K562 (cell line): ENCODE data around the gene APLP1. TPM values are rescaled to one million over a fixed set of nuclear protein-coding genes. Genes with fewer than 3 reads are reported as not detected.

ENCODE experiments used
- E2F4 ChIP-seq: sonication (generic); formaldehyde crosslinking; IDR thresholded peaks from 2 replicates; pipeline ENCODE4 v1.8.0; 2022; ENCODE audit warnings: mild to moderate bottlenecking, low read depth, missing genetic modification reagents
- FIP1L1 ChIP-seq: fragments of 200-400 bp; formaldehyde crosslinking; IDR thresholded peaks from 2 replicates; pipeline ENCODE4 v1.6.1; 2018; ENCODE audit warnings: mild to moderate bottlenecking, low read depth, low read length; ENCODE audit not compliant: poor library complexity, severe bottlenecking
- MLLT1 ChIP-seq, 2 experiments: fragments of 450-650 bp; IDR thresholded peaks; 2 replicates each; pipeline ENCODE4 v1.6.1; 2016
- NUFIP1 ChIP-seq: fragments of 450-650 bp; IDR thresholded peaks from 2 replicates; pipeline ENCODE4 v1.6.1; 2018; ENCODE audit not compliant: partially characterized antibody
- SP2 ChIP-seq: IDR thresholded peaks from 2 replicates; pipeline ENCODE4 v1.6.1; 2011; ENCODE audit warnings: mild to moderate bottlenecking, low read depth, low read length, moderate library complexity; ENCODE audit not compliant: poor library complexity, severe bottlenecking; ENCODE audit errors: extremely low read depth
- ZBTB33 ChIP-seq: sonication (generic); formaldehyde crosslinking; IDR thresholded peaks from 2 replicates; pipeline ENCODE4 v1.8.1; 2023; ENCODE audit warnings: mild to moderate bottlenecking, missing genetic modification reagents
- ZBTB40 ChIP-seq, 2 experiments: fragments of 450-650 bp in 1 of 2; sonication (generic) in 1 of 2; formaldehyde crosslinking in 1 of 2; IDR thresholded peaks; 2 replicates each; pipeline versions ENCODE4 v1.7.1 to v1.9.0; 2016 to 2022; ENCODE audit warnings: inconsistent platforms in 1 of 2, mild to moderate bottlenecking in 1 of 2, missing genetic modification reagents in 1 of 2
- ZBTB49 ChIP-seq: sonication (generic); formaldehyde crosslinking; IDR thresholded peaks from 2 replicates; pipeline ENCODE4 v1.8.0; 2022; ENCODE audit warnings: missing genetic modification reagents, mild to moderate bottlenecking, borderline replicate concordance
- polyA plus RNA-seq, 8 experiments: library from polyadenylated mRNA; depleted of rRNA in 4 of 8; stranded (reverse) in 5 of 8; unstranded in 3 of 8; fragments of >200 nt; fragmentation: Nextera tagmentation in 2 of 8; fragmentation: Illumina TruSeq in 1 of 8; extraction: Ambion mirVana in 2 of 8; extraction: Trizol in 1 of 8; gene quantifications; 2 replicates each; pipeline versions ENCODE4 v1.2.1 to v1.2.3, GENCODE V29; 2011 to 2014; ENCODE audit warnings: inconsistent platforms in 1 of 8, missing spikeins in 1 of 8
- total RNA-seq, 7 experiments: library from RNA; depleted of rRNA in 6 of 7; stranded (reverse); fragments of >200 nt in 6 of 7; fragmentation: Illumina TruSeq in 2 of 7; extraction: Trizol in 2 of 7; gene quantifications; 2 replicates each; pipeline versions ENCODE4 v1.2.1 to v1.2.3, GENCODE V29; 2011 to 2021; ENCODE audit warnings: low replicate concordance in 1 of 7

The APLP1 gene
- total and polyA plus RNA-seq, 9 of the 15 experiments (the other 6 are each of a cell fraction or from before 2014, with no cell fraction given): 0.69 to 9.9 (median 4.7) TPM

GRCh38 chr19:35869327-35870123, 1.2 kb downstream of the APLP1 start (continued):
- no peak for TF ChIP-seq ZBTB40 (IDR thresholded peaks at IDR 0.05)
- TF ChIP-seq ZBTB40 (CRISPR knock-in tag; IDR thresholded peaks at IDR 0.05): no peak
- peak; percentile 39; the same call in 1 of the 2 replicates for TF ChIP-seq ZBTB33 (CRISPR knock-in tag)
- TF ChIP-seq NUFIP1: no peak
- no peak for TF ChIP-seq MLLT1 (IDR thresholded peaks at IDR 0.05)
- no peak for TF ChIP-seq E2F4
- no peak for TF ChIP-seq ZBTB49 (CRISPR knock-in tag)
- TF ChIP-seq FIP1L1: peak; percentile 63
- no peak for TF ChIP-seq SP2
